HCT116 (cell line): ENCODE results near the gene DVL2. TPM values are rescaled to one million over a fixed set of nuclear protein-coding genes. Genes with fewer than 3 reads are reported as not detected.

Experiments used
- ATAC-seq: fragments of 200-7000 bp; cut with Tn5 transposase; 2 replicates; pipeline ENCODE4 v1.9.1; 2020; ENCODE audit warnings: mild to moderate bottlenecking, moderate library complexity
- BruUV-seq: library from RNA; stranded (reverse); fragments of 400-500 nt; replicated peaks from 2 replicates; lab custom pipeline; 2021; lab: Mats Ljungman, UMichigan
- CTCF ChIA-PET: fragments of 300-600 bp; sonication (Branson Sonifier 250); formaldehyde crosslinking; loops from one replicate; lab custom pipeline; 2021; ENCODE audit warnings: antibody characterized with exemption; lab: Charles Lee
- POLR2A ChIA-PET: fragments of 300-600, 350-600 bp; sonication (Branson Sonifier 250); formaldehyde crosslinking; loops from one replicate; lab custom pipeline; 2021; ENCODE audit warnings: antibody characterized with exemption; lab: Charles Lee
- RAD21 ChIA-PET, 2 experiments: fragments of 300-600 bp; sonication (Branson Sonifier 250); formaldehyde crosslinking; loops; one replicate each; lab custom pipeline; 2023; ENCODE audit warnings: low total read pairs in 2 of 2; ENCODE audit not compliant: uncharacterized antibody in 2 of 2, unreplicated experiment in 2 of 2, low non-redundant PET in 1 of 2; lab: Charles Lee
- DNase-seq: peaks from one replicate; pipeline ENCODE4 v3.0.0-alpha.2; 2010; ENCODE audit warnings: low read depth, low spot score
- H2AFZ ChIP-seq: fragments of 200-600 bp; shearing (Covaris generic), sonication (generic); 2 replicates; pipeline ENCODE4 v1.6.1; 2017; ENCODE audit warnings: low read depth, mixed run types, mixed read lengths, antibody characterized with exemption, low read length; ENCODE audit not compliant: poor library complexity, severe bottlenecking
- H3K27ac ChIP-seq: 2 replicates; pipeline ENCODE4 v1.5.1; 2012; ENCODE audit warnings: low read depth, low read length
- H3K27me3 ChIP-seq: fragments of 200-600 bp; sonication (generic); 2 replicates; pipeline ENCODE4 v1.6.1; 2016; ENCODE audit warnings: mixed run types, low read length, mixed read lengths; ENCODE audit not compliant: insufficient read depth
- H3K36me3 ChIP-seq, 2 experiments: fragments of 200-500 bp in 1 of 2; fragments of 200-600 bp in 1 of 2; sonication (Bioruptor generic) in 1 of 2; sonication (generic) in 1 of 2; 2 replicates each; pipeline versions ENCODE4 v1.5.1 to v1.6.1; 2014 to 2016; ENCODE audit warnings: low read length in 2 of 2, inconsistent platforms in 1 of 2, mixed read lengths in 1 of 2, mixed run types in 1 of 2; ENCODE audit not compliant: insufficient read depth in 2 of 2, control insufficient read depth in 1 of 2
- H3K4me1 ChIP-seq, 2 experiments: fragments of 200-600 bp in 1 of 2; sonication (generic) in 1 of 2; 2 replicates each; pipeline versions ENCODE4 v1.5.1 to v1.6.1; 2012 to 2017; ENCODE audit warnings: low read length in 2 of 2, inconsistent platforms in 1 of 2, mild to moderate bottlenecking in 1 of 2, mixed read lengths in 1 of 2, mixed run types in 1 of 2, moderate library complexity in 1 of 2; ENCODE audit not compliant: insufficient read depth in 2 of 2, control insufficient read depth in 1 of 2
- H3K4me2 ChIP-seq: fragments of 200-600 bp; sonication (generic); 2 replicates; pipeline ENCODE4 v1.6.1; 2017; ENCODE audit warnings: mixed run types, low read length, mixed read lengths
- H3K4me3 ChIP-seq, 2 experiments: fragments of 200-600 bp in 1 of 2; sonication (generic) in 1 of 2; replicated peaks in 1 of 2; 2 replicates each; pipeline ENCODE4 v1.5.1; 2011 to 2016; ENCODE audit warnings: low read length in 2 of 2, control low read depth in 1 of 2, low read depth in 1 of 2, mild to moderate bottlenecking in 1 of 2, mixed read lengths in 1 of 2, mixed run types in 1 of 2
- H3K79me2 ChIP-seq: fragments of 200-600 bp; sonication (generic); 2 replicates; pipeline ENCODE4 v1.6.1; 2017; ENCODE audit warnings: mild to moderate bottlenecking, mixed run types, low read length, moderate library complexity, mixed read lengths; ENCODE audit not compliant: insufficient read depth
- H3K9ac ChIP-seq: fragments of 200-600 bp; sonication (generic); 2 replicates; pipeline ENCODE4 v1.6.1; 2016; ENCODE audit warnings: low read length, mixed read lengths
- H3K9me2 ChIP-seq: fragments of 200-600 bp; sonication (generic), shearing (Covaris generic); 2 replicates; pipeline ENCODE4 v1.6.1; 2017; ENCODE audit warnings: mixed run types, mild to moderate bottlenecking, moderate library complexity; ENCODE audit not compliant: insufficient read depth
- H3K9me3 ChIP-seq, 2 experiments: fragments of 200-500 bp in 1 of 2; fragments of 200-600 bp in 1 of 2; sonication (Bioruptor generic) in 1 of 2; sonication (generic) in 1 of 2; 2 replicates each; pipeline ENCODE4 v1.6.1; 2014 to 2017; ENCODE audit warnings: low read length in 2 of 2, mixed read lengths in 2 of 2, inconsistent platforms in 1 of 2, low read depth in 1 of 2, mild to moderate bottlenecking in 1 of 2, mixed run types in 1 of 2, moderate library complexity in 1 of 2; ENCODE audit not compliant: control insufficient read depth in 1 of 2, insufficient read depth in 1 of 2
- H4K20me1 ChIP-seq: fragments of 200-600 bp; sonication (generic), shearing (Covaris generic); 2 replicates; pipeline ENCODE4 v1.6.1; 2017; ENCODE audit warnings: mixed run types, mild to moderate bottlenecking, moderate library complexity; ENCODE audit not compliant: insufficient read depth
- CEBPB ChIP-seq: IDR thresholded peaks from 2 replicates; pipeline ENCODE4 v1.6.1; 2012; ENCODE audit warnings: low read depth
- FOSL1 ChIP-seq: IDR thresholded peaks from 2 replicates; pipeline ENCODE4 v1.6.1; 2012; ENCODE audit warnings: low read depth
- POLR2A ChIP-seq: IDR thresholded peaks from 2 replicates; pipeline ENCODE4 v1.7.0; 2011; ENCODE audit warnings: borderline replicate concordance; ENCODE audit not compliant: insufficient read depth, insufficient read length; ENCODE audit errors: extremely low read depth
- POLR2AphosphoS5 ChIP-seq: IDR thresholded peaks from 2 replicates; pipeline ENCODE4 v1.6.1; 2011; ENCODE audit warnings: mild to moderate bottlenecking, low read depth, low read length, moderate library complexity
- SIN3A ChIP-seq: IDR thresholded peaks from 2 replicates; pipeline ENCODE4 v1.6.1; 2012; ENCODE audit warnings: low read depth
- ZFX ChIP-seq: fragments of 450-650 bp; IDR thresholded peaks from 2 replicates; pipeline ENCODE4 v1.6.1; 2017
- ZNF274 ChIP-seq: fragments of 200-500 bp; sonication (Bioruptor generic); IDR thresholded peaks from 2 replicates; pipeline ENCODE4 v1.6.1; 2014; ENCODE audit warnings: mild to moderate bottlenecking, low read depth, low read length, inconsistent platforms
- intact Hi-C: fragments of 100-400 bp; cut with micrococcal nuclease; formaldehyde crosslinking; loops from 2 replicates; pipeline ENCODE4 v1.10.0; 2022
- total RNA-seq: library from RNA; stranded (reverse); gene quantifications from one replicate; pipeline ENCODE4 v1.2.1, GENCODE V29; 2021; ENCODE audit not compliant: unreplicated experiment

DVL2 gene
- total RNA-seq, 1 experiment from 2014 or later: 69.7 TPM

DNA sequence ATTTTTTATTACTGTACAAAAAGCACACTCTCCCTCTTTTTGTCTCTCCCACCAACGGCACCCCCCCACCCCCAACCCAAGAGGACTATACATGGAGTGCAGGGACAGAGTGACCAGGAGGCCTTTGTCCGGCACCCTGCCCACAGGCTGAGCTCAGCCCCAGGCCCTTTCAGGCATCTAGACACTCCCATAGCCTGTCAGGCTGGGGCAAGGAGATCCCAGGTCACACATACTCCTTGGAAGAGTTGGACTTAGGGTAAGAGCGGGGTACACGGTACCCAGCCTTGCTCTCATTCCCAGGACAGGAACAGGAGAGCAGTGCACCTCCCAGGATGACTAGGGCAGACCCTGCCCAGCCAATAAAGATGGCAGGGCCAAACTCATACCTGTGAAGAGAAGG, 25.8 kb upstream of the DVL2 start:
- Histone ChIP-seq H4K20me1 (peaks cover 5% of the 10 kb centered on the region; the same call in 1 of the 2 replicates), H3K9ac (peak overlapping the region; percentile 99), H3K79me2 (peaks cover 58% of the 10 kb centered on the region), H3K4me3 (peak overlapping the region; percentile 98 to 99)
- TF ChIP-seq ZNF274 (no peak), POLR2AphosphoS5 (0 out of 2 replicates have a peak, but pooled peaks have one; percentile 6), ZFX (no peak), CEBPB (no peak), POLR2A (no peak)
- TF ChIP-seq, all 23 proteins: peak for 1
- BruUV-seq: no TSS peak
- Histone ChIP-seq H3K36me3 (peaks cover 9 to 32% of the 10 kb centered on the region in 2 experiments), H2AFZ (no peak overlapping the region), H3K27me3 (no peaks in the 10 kb centered on the region), H3K4me2 (peak overlapping the region; percentile 90), H3K9me2 (no peaks in the 10 kb centered on the region), H3K27ac (peak overlapping the region; percentile 94), H3K9me3 (no peaks in the 10 kb centered on the region), H3K4me1 (peaks cover 26 to 48% of the 10 kb centered on the region in 2 experiments)
- ATAC-seq (no peak), DNase-seq (no peak)
- ChIA-PET CTCF (no interaction called here), RAD21 (no interaction called here), POLR2A (interaction anchor here (0.7 to 3.0 kb wide), 6 partner anchors 18 to 396 kb away, joined by 3 to 15 read pairs (median 6); partner anchors contain the start of genes ACADVL, DLG4 and GABARAP)
- intact Hi-C loops: loop anchor here (10.0 kb wide), 1 partner anchor 175 kb away; the partner anchor contains the start of genes FGF11 and TMEM102

GRCh38 chr17:7259555-7259889, 25.2 kb upstream of the DVL2 start:
- Histone ChIP-seq H3K9ac (peak overlapping the region; percentile 36), H3K27ac (peak overlapping the region; percentile 94), H3K9me3 (no peaks in the 10 kb centered on the region), H3K9me2 (no peaks in the 10 kb centered on the region), H3K27me3 (no peaks in the 10 kb centered on the region), H4K20me1 (peaks cover 5% of the 10 kb centered on the region; the same call in 1 of the 2 replicates), H3K79me2 (peaks cover 64% of the 10 kb centered on the region), H3K4me3 (peak overlapping the region; percentile 4 to 6; a peak in 2 of 4 replicates), H2AFZ (no peak overlapping the region), H3K4me1 (peaks cover 25 to 44% of the 10 kb centered on the region in 2 experiments), H3K4me2 (peak overlapping the region; percentile 90), H3K36me3 (peaks cover 12 to 32% of the 10 kb centered on the region in 2 experiments)
- DNase-seq: no peak
- no TSS peak for BruUV-seq
- RAD21 ChIA-PET: no interaction called here
- intact Hi-C loops: no loop called here
- POLR2A ChIA-PET: interaction anchor here (0.8 to 3.0 kb wide), 5 partner anchors 17 to 54 kb away, joined by 3 to 15 read pairs (median 5); partner anchors contain the start of genes ACADVL, DLG4 and GABARAP
- CTCF ChIA-PET: interaction anchor here (0.8 kb wide), 1 partner anchor 37 kb away, joined by 3 read pairs; no protein-coding TSS in a partner anchor
- peak; percentile 3; the same call in 1 of the 2 replicates for TF ChIP-seq SIN3A
- no peak for TF ChIP-seq FOSL1
- no peak for ATAC-seq
